ENCODE measurements around the gene PBOV1. TPM values are rescaled to one million over a fixed set of nuclear protein-coding genes. Genes with fewer than 3 reads are reported as not detected.

Gene PBOV1
- not detected for total RNA-seq

DNA sequence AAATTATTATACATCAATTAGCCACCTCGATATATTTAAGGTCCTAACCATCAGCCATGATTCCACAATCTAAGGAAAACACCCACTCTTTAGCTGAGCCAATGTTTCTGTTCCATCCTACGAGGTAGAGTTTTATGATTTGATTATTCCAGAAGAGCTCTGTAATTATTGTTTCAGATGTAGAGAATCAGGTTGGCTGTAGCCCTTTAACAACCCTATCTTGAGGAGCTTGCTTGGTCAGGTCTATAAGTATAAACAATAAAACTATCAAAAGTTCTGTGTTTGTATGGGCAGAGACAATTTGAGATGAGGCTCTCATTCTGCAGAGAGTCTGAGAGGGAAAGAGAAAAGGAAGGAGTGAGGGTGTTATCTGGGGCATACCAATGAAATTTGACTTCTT, at the start of gene PBOV1:
TSS of gene PBOV1 (minus strand) at position 43 of the 400 bp plus-strand sequence. CDS start 96 bp downstream, outside the sequence.
- no peak for DNase-seq (ENCODE audit: low spot score)

DNA sequence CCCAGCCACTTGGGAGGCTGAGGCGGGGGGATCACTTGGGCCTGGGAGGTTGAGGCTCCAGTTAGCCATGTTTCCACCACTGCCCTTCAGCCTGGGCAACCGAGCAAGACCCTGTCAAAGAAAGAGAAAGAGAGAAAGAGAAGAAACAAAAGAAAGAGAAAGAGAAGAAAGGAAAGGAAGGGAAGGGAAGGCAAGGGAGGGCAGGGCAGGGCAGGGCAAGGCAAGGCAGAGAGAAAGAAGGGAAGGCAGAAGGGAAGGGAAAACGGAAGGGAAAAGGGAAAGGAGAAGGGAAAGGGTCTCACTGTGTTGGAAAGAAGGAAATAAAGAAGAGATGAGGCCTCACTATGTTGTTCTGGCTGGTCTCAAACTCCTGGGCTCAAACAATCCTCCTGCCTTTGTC, 47.8 kb upstream of the PBOV1 start:
- no peak for DNase-seq (ENCODE audit: low spot score)

DNA sequence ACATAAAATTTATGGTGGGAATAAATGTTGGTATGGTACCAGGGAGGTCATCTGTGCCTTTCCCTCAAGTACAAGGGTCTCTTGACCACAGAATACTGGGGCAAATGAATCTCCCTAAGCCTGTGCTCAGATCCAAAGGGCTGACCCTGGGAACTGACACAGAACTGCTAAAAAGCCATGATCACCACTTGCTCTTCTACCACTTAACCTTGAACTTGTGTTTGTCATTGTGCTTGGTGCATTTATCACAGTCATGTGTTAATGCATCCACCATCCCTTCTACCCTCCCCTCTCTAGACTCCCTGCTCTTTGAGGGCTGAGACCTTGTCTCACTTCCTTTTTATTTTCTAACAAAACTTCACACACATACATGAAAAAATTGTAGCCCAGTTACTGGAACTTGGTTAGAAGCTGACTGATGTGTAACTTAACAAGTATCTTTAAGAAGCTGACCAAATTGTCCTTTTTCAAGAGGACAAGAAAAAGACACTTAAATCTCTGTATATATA, 46.1 kb upstream of the PBOV1 start:
- no peak for DNase-seq (ENCODE audit: low spot score)

DNA sequence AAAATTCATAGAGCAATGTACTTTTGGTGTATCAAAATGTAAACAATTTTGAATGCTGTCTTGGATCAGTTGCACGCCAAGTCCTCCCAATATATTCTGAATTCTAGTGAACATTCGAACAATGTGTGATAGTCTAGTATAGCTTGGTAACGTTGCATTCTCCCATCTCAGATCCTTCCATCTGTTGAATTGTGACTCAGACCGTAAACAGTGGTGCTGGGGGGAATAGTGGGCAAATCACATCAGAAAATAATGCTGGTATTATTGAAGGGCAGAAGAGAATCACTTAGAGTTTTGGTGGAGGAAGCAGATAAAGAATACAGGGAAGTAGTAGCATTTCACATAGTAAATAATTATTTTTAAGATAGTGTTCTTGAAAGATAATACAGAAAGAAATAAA, 45.7 kb upstream of the PBOV1 start:
- no peak for DNase-seq (ENCODE audit: low spot score)

DNA sequence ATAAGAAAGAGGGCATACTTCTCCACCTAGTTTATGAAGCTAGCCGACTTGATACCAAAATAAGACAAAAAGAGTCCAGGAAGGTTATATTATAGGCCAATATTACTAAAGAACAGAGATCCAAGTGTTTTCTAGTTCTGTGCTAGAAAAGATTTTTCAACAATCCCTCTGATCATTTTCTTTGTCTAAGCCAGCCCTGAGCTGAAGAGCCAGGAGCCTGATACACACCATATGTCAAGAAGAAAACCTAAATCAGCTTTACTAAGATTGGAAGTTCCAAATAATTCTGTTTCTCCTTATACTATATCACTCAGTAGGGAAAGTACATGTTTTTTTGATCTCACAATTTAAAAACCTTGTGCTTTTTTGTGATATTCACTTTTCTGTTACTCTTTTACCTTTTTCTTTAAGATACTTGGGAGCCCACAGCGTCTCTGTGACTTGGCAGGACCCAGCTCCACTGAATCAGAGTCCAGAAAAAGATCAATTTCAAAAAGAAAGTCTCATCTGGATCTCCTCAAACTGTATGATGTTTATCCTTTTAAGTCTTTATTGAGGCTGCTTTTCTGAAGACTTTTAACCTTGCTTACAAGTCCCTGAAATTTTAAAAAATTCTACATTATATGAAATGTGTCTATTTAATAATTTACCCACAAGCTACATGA, 43.0 kb upstream of the PBOV1 start:
- no peak for DNase-seq (ENCODE audit: low spot score)

DNA sequence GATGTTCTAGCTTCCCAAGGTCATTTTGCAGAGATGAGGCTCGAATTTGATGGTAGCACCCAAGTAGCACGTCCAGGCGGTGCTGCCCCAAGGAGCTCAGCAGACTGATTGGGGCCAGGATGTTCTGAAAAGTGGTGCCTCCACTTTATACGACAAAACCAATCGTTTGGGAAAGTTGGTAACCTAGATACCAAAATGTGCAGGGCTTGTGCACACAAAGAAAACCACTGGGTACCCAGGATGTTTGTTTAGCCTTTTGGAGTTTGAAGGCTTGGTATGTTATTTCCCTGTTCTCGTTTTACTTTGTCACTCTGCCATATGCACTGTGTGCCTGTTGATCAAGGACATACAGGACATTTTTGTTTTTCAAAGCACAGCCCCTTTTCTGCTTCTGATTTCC, 40.7 kb upstream of the PBOV1 start:
- no peak for DNase-seq (ENCODE audit: low spot score)

DNA sequence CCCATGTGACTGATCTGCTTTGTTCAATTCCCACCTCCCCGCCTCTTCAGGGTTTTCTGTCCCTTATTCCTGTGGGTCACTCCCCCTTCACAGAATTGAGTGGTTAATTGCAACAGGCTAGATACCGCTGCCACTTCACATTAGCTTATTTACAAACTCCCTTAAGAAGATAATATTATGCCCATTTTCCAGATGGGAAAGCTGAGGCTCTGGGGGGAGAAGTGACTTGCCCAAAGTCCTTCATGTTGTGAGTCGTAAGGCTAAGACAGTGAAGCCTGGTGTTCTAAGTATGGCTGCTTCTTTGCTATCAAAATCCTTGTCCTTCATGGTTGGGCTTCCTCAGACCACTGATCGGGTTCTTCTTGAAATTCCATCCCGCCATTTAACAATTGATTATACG, 39.9 kb upstream of the PBOV1 start:
- DNase-seq (ENCODE audit: low spot score) = no peak

DNA sequence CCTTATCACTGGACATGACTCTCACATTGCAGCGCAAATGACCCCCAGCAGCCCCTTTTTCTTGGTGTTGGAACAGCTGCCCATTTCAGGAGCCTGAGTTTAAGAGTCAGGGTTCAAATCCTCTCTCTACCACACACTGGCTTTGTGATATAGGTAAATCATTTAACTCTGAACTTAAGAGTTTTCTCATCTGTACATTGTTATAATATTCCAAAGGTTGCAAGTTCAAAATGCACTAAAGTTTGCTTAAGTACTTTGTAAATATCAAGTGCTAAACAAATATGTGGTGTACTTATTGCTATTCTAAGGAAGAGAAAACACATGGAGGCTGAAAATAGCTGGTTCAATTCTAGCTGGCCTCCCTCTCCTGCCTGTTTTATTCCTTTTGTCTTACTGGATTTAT, 39.3 kb upstream of the PBOV1 start:
- DNase-seq (ENCODE audit: low spot score) = no peak

DNA sequence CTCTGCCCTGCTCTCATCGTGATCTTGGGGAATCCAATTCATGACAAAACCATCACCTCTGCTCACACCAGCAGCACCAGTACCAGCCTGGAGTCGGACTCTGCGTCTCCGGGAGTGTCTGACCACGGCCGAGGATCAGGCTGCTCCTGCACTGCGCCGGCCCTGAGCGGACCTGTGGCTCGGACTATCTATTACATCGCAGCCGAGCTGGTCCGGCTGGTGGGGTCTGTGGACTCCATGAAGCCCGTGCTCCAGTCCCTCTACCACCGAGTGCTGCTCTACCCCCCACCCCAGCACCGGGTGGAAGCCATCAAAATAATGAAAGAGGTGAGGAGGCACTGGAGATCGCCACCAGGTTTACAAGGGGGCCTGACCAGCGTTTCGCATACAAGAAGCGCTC, 37.2 kb upstream of the PBOV1 start:
- no peak for DNase-seq (ENCODE audit: low spot score)

DNA sequence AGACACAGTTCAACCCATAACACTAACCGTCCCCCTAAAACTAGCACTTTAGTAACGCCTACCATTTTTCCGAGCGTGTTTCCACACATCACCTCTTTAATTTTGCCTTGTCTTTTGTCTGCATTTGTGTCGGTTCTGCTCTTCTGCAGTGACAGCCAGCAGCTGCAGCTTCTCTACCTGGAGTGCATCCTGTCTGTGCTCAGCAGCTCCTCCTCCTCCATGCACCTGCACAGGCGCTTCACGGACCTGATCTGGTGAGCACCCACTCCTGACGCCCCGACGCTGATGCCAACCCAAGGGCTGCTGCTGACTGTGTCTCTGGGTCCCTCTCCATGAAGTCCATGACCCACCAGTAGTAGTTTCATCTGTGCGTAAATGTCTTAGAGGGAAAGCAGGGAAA, 35.4 kb upstream of the PBOV1 start:
- DNase-seq (ENCODE audit: low spot score) = no peak

DNA sequence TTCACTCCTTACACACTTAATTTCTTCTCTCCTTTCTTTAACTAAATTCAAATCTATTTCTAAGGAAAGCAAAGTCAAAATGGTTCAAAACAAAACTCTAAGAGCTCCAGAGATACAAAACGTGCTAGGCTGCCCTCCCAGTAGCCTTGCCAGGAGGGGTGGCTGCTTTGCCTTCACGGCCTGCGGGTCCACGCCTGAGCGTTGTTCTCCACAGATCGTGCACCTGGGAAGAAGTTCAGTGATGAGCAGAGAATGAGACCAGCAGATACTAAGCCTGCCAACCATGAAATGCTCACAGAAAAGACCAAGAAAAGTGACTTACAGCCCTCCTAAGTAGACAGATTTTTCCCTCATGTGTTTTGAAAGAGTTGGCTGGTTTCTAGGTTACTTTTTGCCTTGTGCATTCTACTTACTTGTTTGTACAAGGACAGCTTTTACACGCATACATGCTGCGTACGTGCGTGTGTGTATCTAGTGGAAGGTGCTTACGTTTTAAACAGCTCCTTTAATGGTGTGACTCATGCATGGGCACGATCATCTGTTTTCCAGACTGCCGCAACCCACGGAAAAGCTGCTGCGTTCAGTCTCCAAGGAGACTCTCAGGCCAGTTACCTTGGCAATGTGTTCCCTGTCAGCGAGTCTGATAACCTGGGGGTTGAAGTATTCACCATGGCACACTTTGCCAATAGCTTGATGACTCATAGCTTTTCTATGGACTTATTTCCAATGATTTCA, 32.4 kb upstream of the PBOV1 start:
- DNase-seq (ENCODE audit: low spot score) = peak; percentile 61

DNA sequence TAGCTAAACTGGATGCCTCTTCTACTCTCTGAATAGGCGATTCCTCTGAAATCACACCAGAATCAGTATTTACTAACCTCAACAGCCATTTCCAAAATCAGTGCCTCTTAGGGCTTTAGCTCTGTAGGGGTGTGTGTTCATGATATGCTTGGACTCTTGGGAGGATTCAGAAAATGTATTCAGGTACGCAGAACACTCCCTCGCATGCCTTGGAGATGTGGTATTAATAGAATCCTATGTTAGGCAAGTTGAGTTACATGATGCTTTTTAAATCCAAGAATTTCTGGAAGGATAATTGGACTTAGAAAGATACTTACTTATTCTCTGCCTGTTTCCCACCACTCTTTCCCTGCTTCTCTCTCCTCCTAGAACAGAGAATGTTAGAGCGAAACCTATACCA, 31.8 kb upstream of the PBOV1 start:
- no peak for DNase-seq (ENCODE audit: low spot score)

DNA sequence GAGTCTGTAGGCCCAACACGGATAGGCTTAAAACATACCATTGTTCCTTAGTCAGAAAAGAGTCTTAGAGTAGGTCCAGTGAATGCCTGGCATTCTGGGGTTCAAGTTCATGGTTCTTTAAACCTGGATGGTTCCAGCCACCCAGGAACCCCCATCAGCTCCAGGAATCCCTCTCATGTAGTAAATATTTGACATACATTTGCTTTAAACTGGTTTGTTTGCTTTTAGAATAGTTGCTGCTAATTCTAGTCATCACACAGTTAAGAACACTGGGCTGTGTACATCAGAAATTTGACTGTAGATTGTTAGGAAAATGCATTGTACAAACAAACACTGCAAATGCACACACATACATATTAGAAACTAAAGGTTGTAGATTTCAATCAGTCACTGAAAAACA, 30.6 kb upstream of the PBOV1 start:
- no peak for DNase-seq (ENCODE audit: low spot score)

DNA sequence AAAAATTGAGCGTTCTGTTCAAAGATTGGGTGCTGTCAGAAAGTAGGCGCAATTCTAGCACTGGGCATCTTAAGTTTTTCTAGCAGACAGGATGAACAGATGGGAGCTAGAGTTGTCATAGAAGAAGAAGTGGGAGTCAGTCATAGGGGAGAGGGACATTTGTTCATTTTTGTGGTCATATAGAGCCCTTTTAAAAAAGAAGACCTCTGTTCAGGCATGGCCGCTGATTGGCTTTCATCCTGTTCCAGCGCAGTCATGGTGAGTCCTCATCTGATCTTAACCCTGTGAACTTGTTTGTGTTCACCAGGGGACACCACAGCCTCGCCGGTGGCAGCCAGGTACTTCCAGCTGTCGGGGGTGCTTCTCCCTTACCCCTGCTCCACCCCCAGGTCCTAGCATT, 29.7 kb upstream of the PBOV1 start:
- no peak for DNase-seq (ENCODE audit: low spot score)

DNA sequence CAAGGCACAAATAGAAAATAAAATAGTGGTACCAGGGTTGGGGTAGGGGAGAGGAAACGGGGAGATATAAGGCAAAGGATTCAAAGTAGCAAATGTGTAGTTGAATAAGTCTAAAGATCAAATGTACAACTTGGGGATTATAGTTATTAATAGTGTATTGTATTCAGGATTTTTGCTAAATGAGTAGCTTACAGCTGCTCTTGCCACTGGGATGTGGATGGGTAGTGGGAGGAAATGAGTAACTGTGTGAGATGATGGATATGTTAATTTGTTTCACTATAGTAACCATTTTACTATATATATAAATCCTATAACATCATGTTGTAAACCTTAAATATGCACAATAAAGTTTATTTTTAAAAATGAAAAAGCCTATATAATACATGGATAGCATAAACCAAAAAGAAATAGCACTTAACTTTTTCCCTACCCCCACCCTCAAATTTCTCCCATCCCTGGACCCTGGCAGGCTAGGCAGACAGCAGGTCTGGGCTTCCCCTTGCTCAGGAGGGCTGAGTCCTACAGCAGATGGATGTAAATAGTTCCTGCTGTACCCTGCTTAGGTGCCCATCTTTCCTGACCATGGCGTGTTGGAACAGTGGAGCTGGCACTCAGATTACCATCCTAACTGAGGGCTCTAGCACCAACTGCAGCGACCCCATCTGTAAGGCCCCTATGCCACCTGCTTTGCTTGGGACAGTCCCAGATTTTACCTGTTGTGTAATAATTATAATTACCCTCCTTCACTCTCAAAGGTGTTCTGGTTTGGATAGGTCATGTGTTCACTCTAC, 28.6 kb upstream of the PBOV1 start:
- no peak for DNase-seq (ENCODE audit: low spot score)

DNA sequence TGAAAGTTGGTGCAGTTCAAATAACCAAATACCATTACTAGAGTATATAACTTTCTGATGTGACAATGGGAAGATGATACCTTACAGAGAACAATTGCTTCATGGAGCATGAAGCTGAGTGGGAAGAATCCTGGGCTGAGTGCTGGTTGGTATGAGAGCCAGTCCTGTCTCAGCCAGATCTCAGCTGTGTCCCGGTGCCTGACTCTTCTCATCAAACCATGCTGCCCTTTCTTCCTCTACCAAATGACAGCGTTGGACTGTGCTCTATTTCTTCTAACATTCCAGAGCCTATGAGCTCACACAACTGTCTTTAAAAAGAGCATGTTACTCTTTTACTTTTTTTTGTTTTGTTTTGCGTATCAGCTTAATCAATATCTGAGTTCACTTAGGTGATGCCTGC, 27.5 kb upstream of the PBOV1 start:
- DNase-seq (ENCODE audit: low spot score) = no peak

DNA sequence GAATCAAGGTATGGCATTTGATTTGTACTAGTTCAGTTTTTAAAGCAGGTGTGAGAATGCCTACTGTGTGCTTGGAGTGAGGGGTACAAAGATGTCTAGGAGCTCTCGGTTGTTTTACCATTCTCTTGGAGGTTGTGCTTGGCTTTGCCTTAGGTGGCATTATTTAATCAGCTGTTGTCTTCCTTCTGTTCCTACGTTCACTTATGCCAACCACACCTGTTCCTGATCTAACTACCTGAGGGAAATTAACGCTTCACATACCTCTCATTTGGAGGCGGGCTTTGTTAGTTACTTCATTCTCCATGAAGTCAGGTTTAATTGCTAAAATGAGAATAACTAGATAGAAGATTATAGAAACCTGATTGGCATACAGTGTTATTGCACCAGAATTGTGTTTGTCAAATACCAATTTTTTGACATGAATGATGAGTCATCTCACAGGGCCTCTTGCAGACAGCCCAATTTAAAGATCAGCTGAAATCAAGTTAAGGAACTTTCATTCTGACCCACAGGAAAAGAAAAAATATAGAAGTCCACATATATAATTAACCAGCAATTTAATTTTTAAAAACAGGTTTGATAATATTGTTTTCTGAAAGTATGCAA, 24.8 kb upstream of the PBOV1 start:
- DNase-seq (ENCODE audit: low spot score) = no peak

DNA sequence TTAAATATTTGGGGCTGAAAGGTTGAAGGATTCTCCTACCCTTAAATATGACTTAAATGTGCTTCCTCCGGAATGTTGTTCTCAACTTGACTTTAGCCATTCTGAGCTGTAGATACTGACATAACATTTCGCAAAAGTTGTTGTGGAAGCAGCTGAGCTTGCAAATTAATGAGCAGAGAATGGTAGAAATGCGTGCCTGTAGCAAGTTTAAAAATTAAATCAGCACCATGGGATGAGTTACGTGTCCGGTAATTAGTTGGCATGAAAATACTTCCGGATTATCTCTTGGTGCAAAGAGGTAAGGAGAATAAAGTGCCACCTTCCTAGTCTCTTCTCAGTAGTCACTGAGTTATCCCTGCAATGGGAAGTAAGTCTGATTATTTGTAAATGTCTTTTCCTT, 23.6 kb upstream of the PBOV1 start:
- DNase-seq (ENCODE audit: low spot score) = no peak

DNA sequence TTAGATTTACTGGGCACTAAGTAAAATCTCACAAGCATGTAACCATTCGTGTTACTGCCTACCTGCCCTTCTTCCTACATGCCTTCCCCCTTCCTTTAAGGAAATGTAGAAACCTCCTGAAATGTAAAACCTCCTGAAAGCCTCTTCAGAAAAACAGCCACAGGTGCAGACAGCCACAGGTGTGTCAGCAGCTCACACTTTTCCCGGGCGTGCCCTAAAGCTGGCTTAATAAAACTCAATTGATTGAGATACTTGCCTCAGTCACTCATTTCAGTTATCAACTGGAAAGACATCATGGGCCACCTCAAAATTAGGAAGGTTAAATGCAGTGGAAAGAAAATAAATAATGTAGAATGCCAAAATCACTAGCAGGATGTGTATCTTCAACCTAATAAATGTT, 23.1 kb upstream of the PBOV1 start:
- DNase-seq (ENCODE audit: low spot score) = no peak

DNA sequence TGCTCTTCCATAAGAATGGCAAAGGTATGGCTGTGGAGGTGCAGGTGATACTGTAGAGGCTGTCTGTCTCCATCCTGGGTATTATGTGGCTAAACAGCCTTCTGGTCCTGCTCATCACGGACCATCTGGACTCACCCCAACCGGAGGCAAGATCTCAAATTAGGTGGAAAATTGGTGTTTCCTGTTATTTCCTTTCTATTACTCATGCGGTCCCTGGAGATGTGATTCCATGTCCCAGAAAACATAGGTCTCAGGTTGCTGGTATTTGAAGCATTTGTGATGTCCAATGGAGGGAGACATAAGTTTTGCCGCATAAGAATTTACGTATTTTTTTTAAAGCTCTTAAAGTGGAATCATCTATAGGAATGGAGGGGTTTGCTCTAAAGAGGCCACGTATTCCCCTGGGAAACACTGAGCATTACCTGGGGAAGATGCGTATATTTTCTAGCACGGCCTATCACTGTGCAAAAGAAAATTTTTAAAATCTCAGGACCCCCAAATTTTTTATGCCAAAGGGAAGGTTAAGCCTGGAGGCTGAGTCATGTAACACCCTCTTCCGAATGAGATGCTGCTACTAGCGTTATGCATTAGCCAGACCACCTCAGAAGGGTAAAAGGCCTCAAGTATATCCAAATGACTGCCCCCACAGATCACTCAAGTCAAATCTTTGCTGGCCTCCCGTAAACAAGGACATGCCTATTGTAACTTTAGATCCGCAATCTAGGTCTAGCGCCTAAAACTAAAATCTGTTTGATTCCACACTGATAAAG, 22.4 kb upstream of the PBOV1 start:
- DNase-seq (ENCODE audit: low spot score) = no peak

DNA sequence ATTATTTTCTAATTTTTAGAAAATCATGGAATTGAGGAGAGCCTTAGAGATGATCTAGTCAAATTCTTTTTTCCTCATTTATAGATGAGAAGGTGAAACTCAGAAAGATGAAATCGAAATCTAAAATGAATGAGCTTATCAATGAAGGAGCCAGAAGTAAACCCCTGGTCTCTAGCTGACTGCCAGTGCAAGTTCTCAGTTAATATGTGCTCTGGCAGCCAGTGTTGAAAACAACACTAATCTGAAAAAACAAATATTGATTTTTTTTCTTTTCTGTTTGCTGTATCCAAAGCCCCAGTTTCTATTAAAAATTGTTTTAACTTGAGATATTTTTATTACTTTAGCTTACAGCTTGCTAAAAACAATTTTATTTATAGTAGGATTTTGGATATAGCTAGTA, 21.5 kb upstream of the PBOV1 start:
- no peak for DNase-seq (ENCODE audit: low spot score)

DNA sequence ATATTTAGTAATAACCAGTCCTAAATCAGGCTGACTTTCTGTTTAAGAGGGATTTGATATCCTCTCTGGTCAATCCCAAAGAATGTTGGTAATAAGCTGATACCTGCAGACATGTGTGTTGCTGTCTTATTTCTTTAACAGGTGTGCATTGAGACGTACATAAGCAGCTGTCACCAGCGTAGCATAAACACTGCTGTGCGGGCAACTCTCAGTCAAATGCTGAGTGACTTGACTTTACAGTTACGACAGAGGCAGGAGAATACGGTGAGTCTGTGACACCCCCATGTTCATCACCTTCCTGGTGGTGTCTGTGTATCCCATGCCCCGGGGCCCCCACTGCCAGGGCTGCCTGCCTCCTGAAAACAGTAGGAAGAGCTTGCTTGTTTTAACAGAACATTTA, 20.1 kb upstream of the PBOV1 start:
- no peak for DNase-seq (ENCODE audit: low spot score)
